GM12874 (cell line): Measurements from ENCODE around the gene MED13L.

ENCODE experiments used
- CTCF ChIP-seq: IDR thresholded peaks from 2 replicates; pipeline ENCODE4 v1.5.1; 2011; ENCODE audit warnings: low read depth, mild to moderate bottlenecking, control low read depth, low read length, moderate library complexity; ENCODE audit not compliant: insufficient read depth

Gene MED13L

GRCh38 chr12:116280595-116281290 is 3.2 kb upstream of the MED13L start:
- TF ChIP-seq CTCF, result no peak

- TF ChIP-seq CTCF, result no peak
Observed at GRCh38 chr12:116278667-116279066, 1.2 kb upstream of the MED13L start.

GRCh38 chr12:116278279-116278626 is 760 bp upstream of the MED13L start:
- no peak for TF ChIP-seq CTCF

- no peak for TF ChIP-seq CTCF
Observed at GRCh38 chr12:116276652-116277466, 634 bp downstream of the MED13L start.

GRCh38 chr12:116274551-116275375 is 2.7 kb downstream of the MED13L start:
- no peak for TF ChIP-seq CTCF

GRCh38 chr12:116273813-116274550 is 3.5 kb downstream of the MED13L start:
- TF ChIP-seq CTCF, result no peak
